AG09319 (cell line): ENCODE results near the gene TEX44.

ENCODE experiments used
- DNase-seq: peaks from one replicate; pipeline ENCODE4 v3.0.0-alpha.2; 2010; ENCODE audit warnings: low read depth; ENCODE audit errors: extremely low read depth
- CTCF ChIP-seq: IDR thresholded peaks from 2 replicates; pipeline ENCODE4 v1.5.1; 2011; ENCODE audit warnings: low read depth, mild to moderate bottlenecking, inconsistent platforms, low read length, moderate library complexity

TEX44 gene

GRCh38 chr2:231616296-231616695 is 23.6 kb downstream of the TEX44 start:
- no peak for TF ChIP-seq CTCF

GRCh38 chr2:231617059-231617926 is 24.6 kb downstream of the TEX44 start:
- no peak for TF ChIP-seq CTCF
- DNase-seq, result no peak

More at GRCh38 chr2:231616296-231616695, 23.6 kb downstream of the TEX44 start:
- DNase-seq, result no peak

- no peak for TF ChIP-seq CTCF
- no peak for DNase-seq
These were observed 28.6 kb downstream of the TEX44 start for GRCh38 chr2:231621051-231621879.

- DNase-seq, result no peak
- no peak for TF ChIP-seq CTCF
These were observed 30.3 kb downstream of the TEX44 start for GRCh38 chr2:231622963-231623362.

- TF ChIP-seq CTCF, result no peak
- DNase-seq, result no peak
These were observed 33.8 kb downstream of the TEX44 start for GRCh38 chr2:231626449-231626848.

GRCh38 chr2:231627384-231628120 is 34.9 kb downstream of the TEX44 start:
- no peak for DNase-seq
- no peak for TF ChIP-seq CTCF
